Chondrocyte (in vitro differentiated cells): ENCODE results near the gene GABBR1. TPM values are rescaled to one million over a fixed set of nuclear protein-coding genes. Genes with fewer than 3 reads are reported as not detected.
A peak's percentile ranks its signal among the peaks of the same experiment; 100 is the strongest.
"Not testable (repeated sequence)": the region's sequence is repeated elsewhere in the genome, so short reads cannot be mapped to it uniquely, and the experiment has no call there.

Experiments used
- DNase-seq: peaks from one replicate; pipeline ENCODE4 v3.0.0; 2021; ENCODE audit warnings: mixed read lengths, low spot score
- H3K27ac Mint-ChIP-seq: one replicate; pipeline ENCODE4 v1.8.0; 2021; ENCODE audit warnings: mild to moderate bottlenecking, moderate library complexity, mixed read lengths; ENCODE audit not compliant: unreplicated experiment
- H3K27me3 Mint-ChIP-seq: 2 replicates; pipeline ENCODE4 v1.8.0; 2021; ENCODE audit warnings: low read depth, mixed read lengths
- H3K36me3 Mint-ChIP-seq: 2 replicates; pipeline ENCODE4 v1.8.0; 2021; ENCODE audit warnings: low read depth, mixed read lengths
- H3K4me1 Mint-ChIP-seq: 2 replicates; pipeline ENCODE4 v1.8.0; 2021; ENCODE audit warnings: low read depth, mild to moderate bottlenecking, mixed read lengths
- H3K4me3 Mint-ChIP-seq: one replicate; pipeline ENCODE4 v1.8.0; 2021; ENCODE audit warnings: mild to moderate bottlenecking, moderate library complexity, mixed read lengths; ENCODE audit not compliant: unreplicated experiment
- H3K9me3 Mint-ChIP-seq: 2 replicates; pipeline ENCODE4 v1.8.0; 2021; ENCODE audit warnings: low read depth, mixed read lengths
- CTCF ChIP-seq: fragments of 200-600 bp; sonication (generic); IDR thresholded peaks from 2 replicates; pipeline ENCODE4 v1.5.0; 2021; ENCODE audit warnings: antibody characterized with exemption, mild to moderate bottlenecking, moderate library complexity
- total RNA-seq: library from RNA; stranded (reverse); gene quantifications from 3 replicates; pipeline ENCODE4 v1.2.1, GENCODE V29; 2021

The GABBR1 gene
- total RNA-seq, 1 donor from 2014 or later: 50.7 TPM

GRCh38 chr6:29671026-29671425 lies 38.0 kb upstream of the GABBR1 start:
- TF ChIP-seq CTCF: no peak
- H3K4me3 Mint-ChIP-seq: no peak overlapping the region
- H3K27ac Mint-ChIP-seq: no peak overlapping the region
- no peaks in the 10 kb centered on the region for H3K9me3 Mint-ChIP-seq
- no peak for DNase-seq
- no peaks in the 10 kb centered on the region for H3K36me3 Mint-ChIP-seq
- H3K27me3 Mint-ChIP-seq: peaks cover 8% of the 10 kb centered on the region
- peaks cover 12% of the 10 kb centered on the region for H3K4me1 Mint-ChIP-seq

GRCh38 chr6:29667158-29667557 lies 34.2 kb upstream of the GABBR1 start:
- no peak for DNase-seq
- TF ChIP-seq CTCF: no peak
- Mint-ChIP-seq H3K9me3 (no peaks in the 10 kb centered on the region), H3K27ac (no peak overlapping the region), H3K36me3 (no peaks in the 10 kb centered on the region), H3K27me3 (peaks cover 6% of the 10 kb centered on the region), H3K4me1 (peaks cover 18% of the 10 kb centered on the region), H3K4me3 (no peak overlapping the region)

- Mint-ChIP-seq H3K36me3 (no peaks in the 10 kb centered on the region), H3K9me3 (no peaks in the 10 kb centered on the region), H3K27ac (no peak overlapping the region), H3K27me3 (peaks cover 6% of the 10 kb centered on the region), H3K4me3 (no peak overlapping the region), H3K4me1 (peaks cover 22% of the 10 kb centered on the region)
- no peak for DNase-seq
- TF ChIP-seq CTCF: no peak
Measured at GRCh38 chr6:29666826-29667130, 33.8 kb upstream of the GABBR1 start.

GRCh38 chr6:29665942-29666825 lies 33.2 kb upstream of the GABBR1 start:
- Mint-ChIP-seq H3K27ac (no peak overlapping the region), H3K9me3 (no peaks in the 10 kb centered on the region), H3K36me3 (no peaks in the 10 kb centered on the region), H3K4me1 (peaks cover 26% of the 10 kb centered on the region), H3K4me3 (no peak overlapping the region), H3K27me3 (peaks cover 4% of the 10 kb centered on the region)
- DNase-seq: no peak
- no peak for TF ChIP-seq CTCF

GRCh38 chr6:29663300-29664042 lies 30.5 kb upstream of the GABBR1 start:
- no peak overlapping the region for H3K4me3 Mint-ChIP-seq
- DNase-seq: no peak
- peaks cover 27% of the 10 kb centered on the region for H3K4me1 Mint-ChIP-seq
- no peaks in the 10 kb centered on the region for H3K9me3 Mint-ChIP-seq
- H3K27ac Mint-ChIP-seq: no peak overlapping the region
- TF ChIP-seq CTCF: no peak
- no peaks in the 10 kb centered on the region for H3K36me3 Mint-ChIP-seq
- H3K27me3 Mint-ChIP-seq: no peaks in the 10 kb centered on the region

- not testable (repeated sequence) for H3K9me3 Mint-ChIP-seq, H3K4me3 Mint-ChIP-seq, H3K27me3 Mint-ChIP-seq, DNase-seq, H3K36me3 Mint-ChIP-seq
- peaks cover 23% of the 10 kb centered on the region for H3K4me1 Mint-ChIP-seq
- H3K27ac Mint-ChIP-seq: peak overlapping the region; percentile 24
Measured at GRCh38 chr6:29661502-29662141, 28.6 kb upstream of the GABBR1 start.
